Measurements from ENCODE around the gene CNPY1.

The CNPY1 gene

DNA sequence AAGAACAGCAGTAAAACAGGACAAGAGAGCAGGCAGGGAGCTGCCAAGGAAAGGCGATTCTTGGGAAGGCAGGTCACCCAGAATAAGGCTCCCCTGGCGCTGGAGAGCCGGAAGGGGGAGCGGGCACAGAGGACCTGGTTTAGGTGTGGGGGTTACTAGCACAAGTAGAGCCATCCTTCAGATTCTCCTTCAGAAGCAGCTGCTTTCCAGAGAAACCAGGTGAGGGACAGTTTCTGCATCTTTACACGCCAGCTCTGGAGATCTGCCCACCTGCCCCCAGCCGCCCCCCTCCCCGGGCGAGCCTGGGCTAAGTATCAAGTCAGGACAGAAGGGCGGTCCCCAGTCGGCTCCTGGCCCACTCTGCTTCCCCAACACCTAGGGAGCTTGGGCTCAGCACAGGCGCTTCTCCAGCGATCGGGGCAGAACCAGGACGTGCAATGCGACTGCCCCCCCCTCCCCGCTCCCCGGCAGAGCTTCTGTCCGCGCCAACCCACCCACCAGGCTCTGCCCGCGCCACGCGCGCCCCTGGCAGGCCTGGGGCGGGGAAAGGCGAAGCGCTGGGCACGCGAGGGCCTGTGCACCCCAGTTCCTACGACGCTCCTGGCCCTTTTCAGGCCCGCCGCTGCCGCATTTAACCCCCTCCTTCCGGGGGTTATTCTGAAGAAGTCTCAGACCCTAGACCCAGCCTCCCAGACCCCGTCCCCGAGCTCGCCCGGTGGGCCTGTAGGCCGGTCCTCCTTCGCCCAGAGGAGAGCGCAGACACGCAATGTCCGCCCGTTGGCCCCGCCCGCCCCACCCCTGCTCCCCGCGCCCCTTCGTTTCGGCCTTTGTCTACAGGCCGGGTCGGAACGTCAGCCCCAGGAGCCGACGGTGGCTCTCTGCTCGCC, 92.8 kb downstream of the CNPY1 start:
- no peak for DNase-seq (ENCODE audit: low read depth)

DNA sequence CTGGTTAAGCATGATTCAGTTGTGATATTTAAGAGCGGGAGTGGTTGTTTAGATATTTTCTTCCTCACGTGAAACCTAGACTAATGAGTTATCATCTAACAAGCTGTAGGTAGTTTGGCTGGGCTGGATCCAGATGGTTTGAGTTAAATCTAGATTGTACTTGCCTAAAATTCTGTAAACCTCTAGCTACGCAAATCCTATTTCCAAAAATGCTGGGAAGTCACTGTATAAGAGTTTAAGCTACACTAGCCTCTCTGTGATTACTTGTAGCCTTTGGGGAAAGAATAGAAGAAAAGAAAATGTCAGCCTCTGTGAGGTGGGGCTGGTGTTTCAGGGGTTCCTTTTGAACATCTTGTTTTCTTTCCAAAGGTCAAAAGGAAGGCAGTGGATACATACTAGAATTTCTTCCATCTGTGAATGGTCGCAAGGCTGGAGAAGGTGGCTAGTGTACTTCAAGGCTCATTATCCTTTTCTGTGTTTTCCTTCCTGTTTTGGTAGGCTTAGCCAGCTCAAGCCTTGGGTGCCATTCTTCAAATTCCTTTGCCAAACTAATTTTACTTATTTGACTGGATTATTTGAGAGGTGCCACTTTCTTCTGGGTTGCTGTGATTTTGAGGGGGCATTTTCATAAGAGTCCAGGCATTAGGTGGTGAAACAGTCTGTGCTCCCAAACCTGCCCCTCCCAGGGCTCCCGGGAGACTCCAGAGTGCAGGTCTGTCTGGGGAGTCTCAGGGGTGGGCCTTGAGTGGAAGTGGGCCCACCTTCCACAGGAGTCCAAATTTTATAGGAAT, 93.7 kb downstream of the CNPY1 start:
- no peak for DNase-seq (ENCODE audit: low read depth)

DNA sequence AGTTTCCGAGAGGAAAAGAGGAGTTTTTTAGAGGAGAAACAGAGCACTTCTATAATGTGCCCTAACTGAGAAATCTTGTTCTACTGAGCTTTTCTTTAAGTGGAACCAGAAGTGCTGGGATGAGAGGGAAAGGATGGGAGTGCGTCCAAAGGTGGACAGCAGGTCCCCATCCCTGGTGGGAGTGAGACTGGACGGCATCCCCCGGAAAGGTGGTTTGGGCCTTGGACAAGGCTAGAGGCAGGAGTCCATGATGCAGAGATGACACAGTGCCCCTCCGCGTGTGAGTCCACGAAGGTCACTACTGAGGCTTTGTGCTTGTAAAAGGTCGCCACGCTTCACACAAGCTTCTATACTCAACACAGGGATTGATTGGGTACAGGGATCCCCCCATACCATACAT, 94.5 kb downstream of the CNPY1 start:
- DNase-seq (ENCODE audit: low read depth) = no peak

Data from stimulated activated CD8-positive, alpha-beta memory T cell treated with anti-CD3 and anti-CD28 coated beads, Interleukin-12 subunit alpha, Interleukin-12 subunit beta, amount 100 ng/mL, for 1 hour (primary cell).